Neural progenitor cell (in vitro differentiated cells): ENCODE measurements around the gene BMP8B. TPM values are rescaled to one million over a fixed set of nuclear protein-coding genes. Genes with fewer than 3 reads are reported as not detected.

Experiments used
- DNase-seq: peaks from one replicate; pipeline ENCODE4 v3.0.0-alpha.2; 2016; ENCODE audit warnings: low spot score
- H2AFZ ChIP-seq: fragments of 200-600 bp; sonication (generic); replicated peaks from 2 replicates; pipeline ENCODE4 v1.6.1; 2016; ENCODE audit warnings: antibody characterized with exemption
- H3F3A ChIP-seq: fragments of 200-600 bp; sonication (generic); 2 replicates; pipeline ENCODE4 v1.6.1; 2016; ENCODE audit warnings: antibody characterized with exemption, low read depth
- H3K27ac ChIP-seq: fragments of 200-600 bp; sonication (generic); 2 replicates; pipeline ENCODE4 v1.5.1; 2016; ENCODE audit warnings: mild to moderate bottlenecking
- H3K27me3 ChIP-seq: fragments of 200-600 bp; sonication (generic); 2 replicates; pipeline ENCODE4 v1.6.1; 2016; ENCODE audit warnings: mild to moderate bottlenecking, moderate library complexity
- H3K36me3 ChIP-seq: fragments of 200-600 bp; sonication (generic); 2 replicates; pipeline ENCODE4 v1.5.1; 2016
- H3K4me1 ChIP-seq: fragments of 200-600 bp; sonication (generic); 2 replicates; pipeline ENCODE4 v1.6.1; 2016; ENCODE audit warnings: mixed run types
- H3K4me2 ChIP-seq: fragments of 200-600 bp; sonication (generic); 2 replicates; pipeline ENCODE4 v1.6.1; 2016
- H3K4me3 ChIP-seq: fragments of 200-600 bp; sonication (generic); 2 replicates; pipeline ENCODE4 v1.5.1; 2016
- H3K79me2 ChIP-seq: fragments of 200-600 bp; sonication (generic); 2 replicates; pipeline ENCODE4 v1.6.1; 2016; ENCODE audit warnings: low read depth
- H3K9ac ChIP-seq: fragments of 200-600 bp; sonication (generic); 2 replicates; pipeline ENCODE4 v1.6.1; 2016
- H3K9me3 ChIP-seq: fragments of 200-600 bp; sonication (generic); 2 replicates; pipeline ENCODE4 v1.5.1; 2016; ENCODE audit warnings: low read depth
- H4K20me1 ChIP-seq: fragments of 200-600 bp; sonication (generic); 2 replicates; pipeline ENCODE4 v1.6.1; 2016; ENCODE audit warnings: low read depth
- H3K27ac Mint-ChIP-seq: 3 replicates; pipeline ENCODE4 v1.8.0; 2021; ENCODE audit warnings: mixed read lengths
- H3K27me3 Mint-ChIP-seq: 2 replicates; pipeline ENCODE4 v1.8.0; 2022; ENCODE audit warnings: low read depth, mild to moderate bottlenecking, inconsistent platforms, moderate library complexity, mixed read lengths; ENCODE audit not compliant: insufficient read depth
- H3K36me3 Mint-ChIP-seq: 3 replicates; pipeline ENCODE4 v1.8.0; 2021; ENCODE audit warnings: mixed read lengths
- H3K4me1 Mint-ChIP-seq: 3 replicates; pipeline ENCODE4 v1.8.0; 2021; ENCODE audit warnings: mixed read lengths
- H3K4me3 Mint-ChIP-seq: 3 replicates; pipeline ENCODE4 v1.8.0; 2021; ENCODE audit warnings: mild to moderate bottlenecking, moderate library complexity, mixed read lengths
- H3K9me3 Mint-ChIP-seq: 3 replicates; pipeline ENCODE4 v1.8.0; 2020; ENCODE audit warnings: mixed read lengths
- EZH2 ChIP-seq: fragments of 200-600 bp; sonication (generic); IDR thresholded peaks from 2 replicates; pipeline ENCODE4 v1.6.1; 2017; ENCODE audit warnings: antibody characterized with exemption, mild to moderate bottlenecking, moderate library complexity
- EZH2phosphoT487 ChIP-seq: fragments of 200-600 bp; sonication (generic); IDR thresholded peaks from 2 replicates; pipeline ENCODE4 v1.6.1; 2017; ENCODE audit warnings: antibody characterized with exemption
- small RNA-seq: library from RNA; depleted of rRNA; stranded (forward); fragments of <200 nt; gene quantifications from one replicate; pipeline ENCODE3, GENCODE V24; 2015
- total RNA-seq: library from RNA; depleted of rRNA; stranded (reverse); fragments of >200 nt; gene quantifications from 2 replicates; pipeline ENCODE4 v1.2.3, GENCODE V29; 2015; ENCODE audit warnings: low replicate concordance
- TF ChIP-seq, protein P1 (sequence below): fragments of 200-600 bp; sonication (generic); IDR thresholded peaks from 2 replicates; pipeline ENCODE4 v1.5.1; 2017; ENCODE audit warnings: antibody characterized with exemption, mild to moderate bottlenecking

BMP8B gene
- total RNA-seq, 1 donor from 2014 or later: 0.24 TPM

DNA sequence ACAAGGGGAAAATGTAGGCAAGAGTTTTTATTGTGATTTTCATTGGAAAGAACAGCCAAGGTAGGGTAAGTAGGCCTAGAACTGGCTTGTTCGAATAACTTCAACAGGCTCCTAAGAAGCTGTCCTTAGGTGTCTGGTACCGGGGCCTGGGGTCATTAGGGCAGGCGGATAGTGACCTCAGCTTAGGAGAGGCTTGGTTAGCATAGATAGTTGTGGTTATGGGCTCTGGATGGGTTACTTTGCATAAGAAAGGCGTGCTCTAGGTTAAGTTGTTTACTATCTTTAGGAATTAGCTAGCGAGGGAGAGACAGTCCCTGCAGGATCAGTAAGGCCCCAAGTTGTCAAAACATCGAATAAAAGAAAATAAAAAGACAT, 76.7 kb downstream of the BMP8B start:
- no peak overlapping the region for H3K4me3 Mint-ChIP-seq
- peaks cover 19% of the 10 kb centered on the region for H3K27me3 Mint-ChIP-seq
- no peak overlapping the region for H3K9ac ChIP-seq
- H3K4me1 Mint-ChIP-seq: peaks cover 19% of the 10 kb centered on the region
- H3K36me3 ChIP-seq: no peaks in the 10 kb centered on the region
- peak overlapping the region; percentile 45 for H2AFZ ChIP-seq
- H3K27ac ChIP-seq: no peak overlapping the region
- no peaks in the 10 kb centered on the region for H3K9me3 ChIP-seq
- no peaks in the 10 kb centered on the region for H3K9me3 Mint-ChIP-seq
- H4K20me1 ChIP-seq: no peaks in the 10 kb centered on the region
- DNase-seq: no peak
- no peak overlapping the region for H3K4me3 ChIP-seq
- peaks cover 19% of the 10 kb centered on the region for H3K4me1 ChIP-seq
- H3K27ac Mint-ChIP-seq: no peak overlapping the region
- peaks cover 99% of the 10 kb centered on the region for H3K27me3 ChIP-seq
- H3K36me3 Mint-ChIP-seq: no peaks in the 10 kb centered on the region
- peak overlapping the region; percentile 33 for H3K4me2 ChIP-seq
- TF ChIP-seq EZH2 (no peak), EZH2phosphoT487 (no peak)
- TF ChIP-seq, protein P1, sequence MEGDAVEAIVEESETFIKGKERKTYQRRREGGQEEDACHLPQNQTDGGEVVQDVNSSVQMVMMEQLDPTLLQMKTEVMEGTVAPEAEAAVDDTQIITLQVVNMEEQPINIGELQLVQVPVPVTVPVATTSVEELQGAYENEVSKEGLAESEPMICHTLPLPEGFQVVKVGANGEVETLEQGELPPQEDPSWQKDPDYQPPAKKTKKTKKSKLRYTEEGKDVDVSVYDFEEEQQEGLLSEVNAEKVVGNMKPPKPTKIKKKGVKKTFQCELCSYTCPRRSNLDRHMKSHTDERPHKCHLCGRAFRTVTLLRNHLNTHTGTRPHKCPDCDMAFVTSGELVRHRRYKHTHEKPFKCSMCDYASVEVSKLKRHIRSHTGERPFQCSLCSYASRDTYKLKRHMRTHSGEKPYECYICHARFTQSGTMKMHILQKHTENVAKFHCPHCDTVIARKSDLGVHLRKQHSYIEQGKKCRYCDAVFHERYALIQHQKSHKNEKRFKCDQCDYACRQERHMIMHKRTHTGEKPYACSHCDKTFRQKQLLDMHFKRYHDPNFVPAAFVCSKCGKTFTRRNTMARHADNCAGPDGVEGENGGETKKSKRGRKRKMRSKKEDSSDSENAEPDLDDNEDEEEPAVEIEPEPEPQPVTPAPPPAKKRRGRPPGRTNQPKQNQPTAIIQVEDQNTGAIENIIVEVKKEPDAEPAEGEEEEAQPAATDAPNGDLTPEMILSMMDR: no peak
- no peaks in the 10 kb centered on the region for H3K79me2 ChIP-seq
- H3F3A ChIP-seq: peaks cover 20% of the 10 kb centered on the region

DNA sequence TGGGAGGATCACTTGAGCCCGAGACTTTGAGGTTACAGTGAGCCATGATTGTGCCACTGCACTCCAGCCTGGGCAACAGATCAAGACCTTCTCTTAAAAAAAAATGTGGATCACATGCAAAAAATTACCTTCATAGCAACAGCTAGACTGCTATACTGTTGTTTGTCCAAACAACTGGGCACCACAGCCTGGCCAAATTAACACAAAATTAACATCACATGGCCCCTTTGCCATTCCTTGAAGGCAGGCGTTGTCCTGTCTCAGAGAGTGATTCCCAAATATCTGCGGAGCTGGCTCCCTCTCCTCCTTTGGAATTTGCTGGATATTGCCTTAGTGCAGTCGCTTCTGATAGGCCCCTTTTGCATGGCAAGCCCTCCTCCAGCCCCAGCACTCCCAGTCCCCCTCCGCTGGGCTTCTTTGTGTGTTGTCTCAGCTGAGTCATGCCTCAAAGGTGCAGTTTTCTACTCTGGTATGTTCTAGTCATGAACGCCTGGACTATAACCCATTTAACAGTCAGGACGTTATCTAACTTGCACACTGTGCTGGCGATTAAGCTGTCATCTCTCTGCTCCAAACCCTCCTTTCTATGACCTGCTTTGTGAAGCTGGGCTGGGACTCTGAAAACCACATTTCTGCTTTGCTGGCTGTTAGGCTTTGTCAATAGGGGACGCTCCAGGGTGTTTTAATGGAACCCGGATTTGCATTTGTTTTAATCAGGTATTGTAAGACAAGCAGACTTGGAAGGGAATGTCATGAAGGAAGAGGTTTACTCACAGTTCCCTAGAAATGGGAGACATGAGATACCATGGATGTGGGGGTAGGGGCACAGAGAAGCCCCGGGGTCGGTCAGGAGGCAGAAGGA, 77.3 kb downstream of the BMP8B start:
- H3K27ac ChIP-seq: no peak overlapping the region
- no peaks in the 10 kb centered on the region for H4K20me1 ChIP-seq
- peaks cover 19% of the 10 kb centered on the region for H3K4me1 ChIP-seq
- H3K9me3 ChIP-seq: no peaks in the 10 kb centered on the region
- DNase-seq: peak; percentile 53
- H3K79me2 ChIP-seq: no peaks in the 10 kb centered on the region
- H2AFZ ChIP-seq: peak overlapping the region; percentile 45
- no peaks in the 10 kb centered on the region for H3K9me3 Mint-ChIP-seq
- no peak overlapping the region for H3K4me3 ChIP-seq
- H3F3A ChIP-seq: peaks cover 20% of the 10 kb centered on the region
- no peak overlapping the region for H3K4me3 Mint-ChIP-seq
- no peak for TF ChIP-seq EZH2
- no peak for TF ChIP-seq EZH2phosphoT487
- TF ChIP-seq, protein P1: peak; percentile 50
- peaks cover 19% of the 10 kb centered on the region for H3K4me1 Mint-ChIP-seq
- peak overlapping the region; percentile 33 for H3K4me2 ChIP-seq
- H3K9ac ChIP-seq: no peak overlapping the region
- no peak overlapping the region for H3K27ac Mint-ChIP-seq
- H3K36me3 Mint-ChIP-seq: no peaks in the 10 kb centered on the region
- H3K27me3 Mint-ChIP-seq: peaks cover 14% of the 10 kb centered on the region
- peaks cover 99% of the 10 kb centered on the region for H3K27me3 ChIP-seq
- no peaks in the 10 kb centered on the region for H3K36me3 ChIP-seq

DNA sequence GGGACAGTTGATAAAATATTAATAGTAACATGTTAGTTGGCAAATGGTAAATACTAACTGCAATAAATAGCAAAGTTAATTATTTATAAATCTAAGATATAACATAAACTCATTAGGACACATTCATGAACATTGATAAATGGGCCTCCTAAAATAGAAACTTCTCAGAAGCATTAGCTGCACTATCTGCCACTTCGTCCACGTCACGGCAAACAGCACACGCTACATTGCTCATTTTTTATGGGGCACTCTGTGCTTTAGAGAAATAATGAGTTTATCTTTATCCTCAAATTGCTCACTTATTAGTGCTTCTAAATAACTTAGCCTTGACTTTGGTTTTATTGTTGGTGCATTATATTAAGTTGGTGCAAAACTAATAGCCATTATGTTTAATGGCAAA, 81.2 kb downstream of the BMP8B start:
- H3K9me3 Mint-ChIP-seq: no peaks in the 10 kb centered on the region
- no peak overlapping the region for H3K4me3 ChIP-seq
- peaks cover 20% of the 10 kb centered on the region for H3F3A ChIP-seq
- H3K4me1 Mint-ChIP-seq: peaks cover 20% of the 10 kb centered on the region
- H3K4me3 Mint-ChIP-seq: no peak overlapping the region
- no peaks in the 10 kb centered on the region for H4K20me1 ChIP-seq
- no peak overlapping the region for H3K27ac ChIP-seq
- DNase-seq: no peak
- peak; percentile 17 for TF ChIP-seq EZH2
- no peak for TF ChIP-seq EZH2phosphoT487
- no peaks in the 10 kb centered on the region for H3K79me2 ChIP-seq
- H3K27me3 ChIP-seq: peaks cover 99% of the 10 kb centered on the region
- H3K9me3 ChIP-seq: no peaks in the 10 kb centered on the region
- no peak overlapping the region for H3K27ac Mint-ChIP-seq
- H3K4me2 ChIP-seq: no peak overlapping the region
- peaks cover 5% of the 10 kb centered on the region for H3K27me3 Mint-ChIP-seq
- no peak overlapping the region for H3K9ac ChIP-seq
- H3K36me3 Mint-ChIP-seq: no peaks in the 10 kb centered on the region
- H3K36me3 ChIP-seq: no peaks in the 10 kb centered on the region
- no peak overlapping the region for H2AFZ ChIP-seq
- H3K4me1 ChIP-seq: peaks cover 19% of the 10 kb centered on the region

Small RNA genes lying within 50 kb of the gene (small RNA-seq; reads per million reads assigned to genes)
- gene AL033527.1: not detected
- not detected for gene RNU7-121P

Other genes with a start within 250 kb of the BMP8B start
- 123 and 243 TPM in 2 replicates for gene PABPC4, start 212.1 kb downstream of the BMP8B start, total RNA-seq
- 2.3 and 4.0 TPM in 2 replicates for gene HEYL, start 149.2 kb downstream of the BMP8B start, total RNA-seq
- not detected in 2 replicates for gene NT5C1A, start 116.8 kb downstream of the BMP8B start, total RNA-seq
- gene HPCAL4, start 97.4 kb downstream of the BMP8B start, total RNA-seq: 0.13 and 0.19 TPM in 2 replicates
- gene PPIE, start 50.0 kb downstream of the BMP8B start, total RNA-seq: 50.8 and 57.2 TPM in 2 replicates
- gene OXCT2, start 17.5 kb downstream of the BMP8B start, total RNA-seq: 2.1 TPM in 2 replicates
- 45.1 and 64.8 TPM in 2 replicates for gene TRIT1, start 94.6 kb upstream of the BMP8B start, total RNA-seq
- 21.8 and 39.8 TPM in 2 replicates for gene MYCL, start 113.1 kb upstream of the BMP8B start, total RNA-seq
- 0.90 and 1.4 TPM in 2 replicates for gene MFSD2A, start 166.3 kb upstream of the BMP8B start, total RNA-seq